Measurements from ENCODE around the gene KIT. TPM values are rescaled to one million over a fixed set of nuclear protein-coding genes. Genes with fewer than 3 reads are reported as not detected.

The KIT gene
- total and polyA plus RNA-seq, 2 of the 4 experiments (the other 2 are of a cell fraction): 3.3 to 5.9 TPM

GRCh38 chr4:54695788-54696187 is 38.0 kb downstream of the KIT start:
- Histone ChIP-seq H3K56ac (ENCODE audit: extremely low read depth, insufficient read depth, low read length) (no peak overlapping the region), H2BK15ac (ENCODE audit: low read depth, low read length) (no peak overlapping the region), H3K14ac (replicated peaks; ENCODE audit: low read depth, low read length) (no peak overlapping the region), H2AFZ (replicated peaks; ENCODE audit: low read length, poor library complexity) (no peak overlapping the region), H3K27me3 (ENCODE audit: control insufficient read depth, insufficient read depth, low read length) (no peaks in the 10 kb centered on the region), H3K36me3 (ENCODE audit: control insufficient read depth, insufficient read depth, low read length) (peaks cover 6% of the 10 kb centered on the region; the same call in 1 of the 2 replicates), H3K79me1 (ENCODE audit: low read depth in 1 of 2, low read length in 2 of 2) (no peaks in the 10 kb centered on the region), H3K9ac (ENCODE audit: low read depth, low read length) (no peak overlapping the region), H3K4me1 (ENCODE audit: control insufficient read depth, insufficient read depth, low read length) (peaks cover 3% of the 10 kb centered on the region), H4K8ac (ENCODE audit: low read depth in 2 of 2, low read length in 2 of 2) (no peak overlapping the region), H2BK5ac (ENCODE audit: low read depth, low read length, poor library complexity, severe bottlenecking) (no peak overlapping the region), H3K18ac (ENCODE audit: low read depth, low read length) (peak overlapping the region; percentile 32; the same call in 1 of the 2 replicates), H2AK5ac (ENCODE audit: low read depth, low read length) (no peak overlapping the region), H3K4me2 (ENCODE audit: low read depth, low read length) (no peak overlapping the region), H3K23ac (ENCODE audit: low read depth, low read length) (no peak overlapping the region), H3K9me1 (ENCODE audit: insufficient read depth, low read length) (no peaks in the 10 kb centered on the region; the same call in 1 of the 2 replicates), H3K27ac (ENCODE audit: insufficient read depth, low read length) (no peak overlapping the region), H2AK9ac (replicated peaks; ENCODE audit: low read depth, low read length, poor library complexity) (no peak overlapping the region), H4K91ac (ENCODE audit: insufficient read depth, low read depth, low read length) (no peak overlapping the region), H4K20me1 (ENCODE audit: insufficient read depth, low read length) (no peaks in the 10 kb centered on the region), H3K4me3 (ENCODE audit: insufficient read depth, low read depth, low read length) (no peak overlapping the region), H2BK120ac (ENCODE audit: low read depth, low read length) (no peak overlapping the region), H3K9me3 (ENCODE audit: control insufficient read depth, insufficient read depth, low read length) (no peaks in the 10 kb centered on the region), H4K5ac (ENCODE audit: low read depth, low read length) (no peak overlapping the region), H3K4ac (ENCODE audit: low read depth, low read length) (no peak overlapping the region), H2BK20ac (ENCODE audit: low read depth, low read length) (no peak overlapping the region)
- POLR2A ChIA-PET (ENCODE audit: unreplicated experiment): no interaction called here
- BruUV-seq (replicated peaks): no TSS peak
- DNase-seq (no peak), ATAC-seq (ENCODE audit: low read depth) (no peak)
- dilution Hi-C loops (cut with HindIII; ENCODE audit: low sequenced_read_pairs, unreplicated experiment): no loop called here
- TF ChIP-seq RFX5 (IDR thresholded peaks at IDR 0.05; ENCODE audit: low read depth, low read length) (no peak), CEBPB (IDR thresholded peaks at IDR 0.05; ENCODE audit: low read depth, low read length) (no peak), MXI1 (IDR thresholded peaks at IDR 0.05; ENCODE audit: borderline replicate concordance, low read depth, low read length) (no peak), POLR2A (IDR thresholded peaks at IDR 0.05; ENCODE audit: low read depth, low read length) (no peak), ELK1 (IDR thresholded peaks at IDR 0.05; ENCODE audit: borderline replicate concordance, low read depth, low read length) (no peak), RAD21 (IDR thresholded peaks at IDR 0.05; ENCODE audit: low read length) (no peak), USF2 (IDR thresholded peaks at IDR 0.05; ENCODE audit: low read depth, low read length) (no peak), MAFK (IDR thresholded peaks at IDR 0.05; ENCODE audit: low read depth, low read length) (no peak), RCOR1 (IDR thresholded peaks at IDR 0.05; ENCODE audit: insufficient replicate concordance, low read length) (no peak), FOS (IDR thresholded peaks at IDR 0.05; ENCODE audit: low read depth, low read length) (no peak), SMC3 (IDR thresholded peaks at IDR 0.05; ENCODE audit: low read depth, low read length) (no peak), NFE2L2 (IDR thresholded peaks at IDR 0.05; ENCODE audit: low read depth, low read length) (no peak)
- CTCF ChIA-PET: no interaction called here
- no CpG with 5 or more reads among the region's 3 CpGs for WGBS, 2 experiments (ENCODE audit: extremely low coverage in 2 of 2, insufficient read length in 1 of 2)
- in situ Hi-C loops (cut with MboI; ENCODE audit: low sequenced_read_pairs): no loop called here
- intact Hi-C loops (cut with micrococcal nuclease): no loop called here

Data from IMR-90 (cell line).